IMR-90 (cell line): Measurements from ENCODE around the gene NCOA7. TPM values are rescaled to one million over a fixed set of nuclear protein-coding genes. Genes with fewer than 3 reads are reported as not detected.
"Not testable (repeated sequence)": the region's sequence is repeated elsewhere in the genome, so short reads cannot be mapped to it uniquely, and the experiment has no call there.

Experiments used
- ATAC-seq: fragments of 200-7000 bp; cut with Tn5 transposase; 2 replicates; pipeline ENCODE4 v1.9.1; 2020; ENCODE audit warnings: low read depth, mild to moderate bottlenecking, moderate library complexity
- BruUV-seq: library from RNA; stranded (reverse); fragments of 400-500 nt; replicated peaks from 2 replicates; lab custom pipeline; 2021; lab: Mats Ljungman, UMichigan
- CTCF ChIA-PET: fragments of 300-600 bp; formaldehyde crosslinking; extraction: SDS; loops from one replicate; lab custom pipeline; 2021; ENCODE audit warnings: antibody characterized with exemption; lab: Yijun Ruan, JAX
- POLR2A ChIA-PET: fragments of 300-600 bp; sonication (Branson Sonifier 250); formaldehyde crosslinking; loops from one replicate; lab custom pipeline; 2022; ENCODE audit warnings: antibody characterized with exemption; ENCODE audit not compliant: unreplicated experiment; lab: Charles Lee
- DNase-seq: peaks from one replicate; pipeline ENCODE4 v3.0.0; 2013
- H2AFZ ChIP-seq: replicated peaks from 2 replicates; pipeline ENCODE3; 2013; ENCODE audit warnings: low read length, mild to moderate bottlenecking; ENCODE audit not compliant: poor library complexity
- H2AK5ac ChIP-seq: 2 replicates; pipeline ENCODE4 v1.6.1; 2013; ENCODE audit warnings: low read depth, low read length, inconsistent platforms
- H2AK9ac ChIP-seq: replicated peaks from 2 replicates; pipeline ENCODE3; 2013; ENCODE audit warnings: mild to moderate bottlenecking, low read depth, low read length, moderate library complexity; ENCODE audit not compliant: poor library complexity
- H2BK120ac ChIP-seq: 2 replicates; pipeline ENCODE4 v1.6.1; 2013; ENCODE audit warnings: low read depth, low read length, inconsistent platforms
- H2BK15ac ChIP-seq: 3 replicates; pipeline ENCODE4 v1.6.1; 2013; ENCODE audit warnings: low read depth, low read length, inconsistent platforms
- H2BK20ac ChIP-seq: 2 replicates; pipeline ENCODE4 v1.6.1; 2013; ENCODE audit warnings: low read depth, mild to moderate bottlenecking, inconsistent platforms, low read length, moderate library complexity
- H2BK5ac ChIP-seq: 2 replicates; pipeline ENCODE4 v1.6.1; 2013; ENCODE audit warnings: mild to moderate bottlenecking, low read depth, low read length, inconsistent platforms; ENCODE audit not compliant: poor library complexity, severe bottlenecking
- H3K14ac ChIP-seq: replicated peaks from 2 replicates; pipeline ENCODE4 v1.6.1; 2013; ENCODE audit warnings: low read depth, low read length, inconsistent platforms
- H3K18ac ChIP-seq: 2 replicates; pipeline ENCODE4 v1.6.1; 2013; ENCODE audit warnings: low read depth, low read length, control low read depth
- H3K23ac ChIP-seq: 2 replicates; pipeline ENCODE4 v1.6.1; 2013; ENCODE audit warnings: low read depth, low read length, inconsistent platforms
- H3K27ac ChIP-seq: 2 replicates; pipeline ENCODE4 v1.5.1; 2013; ENCODE audit warnings: mild to moderate bottlenecking, control low read depth, low read length; ENCODE audit not compliant: insufficient read depth
- H3K27me3 ChIP-seq: 2 replicates; pipeline ENCODE4 v1.6.1; 2013; ENCODE audit warnings: low read length; ENCODE audit not compliant: control insufficient read depth, insufficient read depth
- H3K36me3 ChIP-seq: 2 replicates; pipeline ENCODE4 v1.6.1; 2013; ENCODE audit warnings: low read length, mixed read lengths; ENCODE audit not compliant: control insufficient read depth, insufficient read depth
- H3K4ac ChIP-seq: 2 replicates; pipeline ENCODE4 v1.6.1; 2013; ENCODE audit warnings: low read depth, low read length, inconsistent platforms
- H3K4me1 ChIP-seq: 2 replicates; pipeline ENCODE4 v1.6.1; 2013; ENCODE audit warnings: low read length, mixed read lengths; ENCODE audit not compliant: control insufficient read depth, insufficient read depth
- H3K4me2 ChIP-seq: 2 replicates; pipeline ENCODE4 v1.6.1; 2013; ENCODE audit warnings: low read depth, mild to moderate bottlenecking, control low read depth, low read length, moderate library complexity
- H3K4me3 ChIP-seq: 2 replicates; pipeline ENCODE4 v1.5.1; 2013; ENCODE audit warnings: low read depth, mild to moderate bottlenecking, control low read depth, low read length, moderate library complexity; ENCODE audit not compliant: insufficient read depth
- H3K56ac ChIP-seq: 2 replicates; pipeline ENCODE4 v1.6.1; 2013; ENCODE audit warnings: low read length, inconsistent platforms; ENCODE audit not compliant: insufficient read depth; ENCODE audit errors: extremely low read depth
- H3K79me1 ChIP-seq, 2 experiments: 2 replicates each; pipeline ENCODE4 v1.6.1; 2013; ENCODE audit warnings: low read length in 2 of 2, inconsistent platforms in 1 of 2, low read depth in 1 of 2
- H3K9ac ChIP-seq: 2 replicates; pipeline ENCODE4 v1.6.1; 2013; ENCODE audit warnings: low read depth, low read length, control low read depth
- H3K9me1 ChIP-seq: 2 replicates; pipeline ENCODE4 v1.6.1; 2013; ENCODE audit warnings: low read length, inconsistent platforms; ENCODE audit not compliant: insufficient read depth
- H3K9me3 ChIP-seq: 2 replicates; pipeline ENCODE4 v1.6.1; 2013; ENCODE audit warnings: low read length; ENCODE audit not compliant: control insufficient read depth, insufficient read depth
- H4K20me1 ChIP-seq: 2 replicates; pipeline ENCODE4 v1.6.1; 2013; ENCODE audit warnings: low read length, inconsistent platforms; ENCODE audit not compliant: insufficient read depth
- H4K5ac ChIP-seq: 2 replicates; pipeline ENCODE4 v1.6.1; 2013; ENCODE audit warnings: mild to moderate bottlenecking, low read depth, low read length, control low read depth
- H4K8ac ChIP-seq, 2 experiments: 2 replicates each; pipeline ENCODE4 v1.6.1; 2013; ENCODE audit warnings: low read depth in 2 of 2, low read length in 2 of 2, control low read depth in 1 of 2, inconsistent platforms in 1 of 2
- H4K91ac ChIP-seq: 2 replicates; pipeline ENCODE4 v1.6.1; 2013; ENCODE audit warnings: low read depth, low read length, inconsistent platforms; ENCODE audit not compliant: insufficient read depth
- WGBS, 2 experiments: methylation state at CpG; one replicate each; pipeline versions ENCODE4 v1.1.5 to v1.1.7; 2013; ENCODE audit warnings: missing lambda C conversion rate in 2 of 2; ENCODE audit not compliant: insufficient read length in 1 of 2; ENCODE audit errors: extremely low coverage in 2 of 2; 5-methylcytosine and 5-hydroxymethylcytosine counted together
- dilution Hi-C: fragments of 300-500 bp; cut with HindIII; formaldehyde crosslinking; loops from one replicate; pipeline ENCODE4 v1.14.3; 2018; ENCODE audit warnings: low sequenced_read_pairs; ENCODE audit not compliant: unreplicated experiment
- in situ Hi-C: fragments of 300-500 bp; cut with MboI; formaldehyde crosslinking; loops from 3 replicates; pipeline ENCODE4 v1.14.3; 2019; ENCODE audit warnings: low sequenced_read_pairs, inconsistent platforms, mixed read lengths
- intact Hi-C: fragments of 100-400 bp; cut with micrococcal nuclease; formaldehyde crosslinking; loops from 2 replicates; pipeline ENCODE4 v1.10.0; 2022
- polyA plus RNA-seq, 3 experiments: library from polyadenylated mRNA; depleted of rRNA; stranded (reverse); fragments of >200 nt; gene quantifications; 2 replicates each; pipeline ENCODE4 v1.2.3, GENCODE V29; 2012; ENCODE audit warnings: low replicate concordance in 1 of 3
- total RNA-seq: library from RNA; depleted of rRNA; stranded (reverse); fragments of >200 nt; gene quantifications from 2 replicates; pipeline ENCODE4 v1.2.3, GENCODE V29; 2012

The NCOA7 gene
- total and polyA plus RNA-seq, 2 of the 4 experiments (the other 2 are of a cell fraction): 12.6 to 12.9 TPM

DNA sequence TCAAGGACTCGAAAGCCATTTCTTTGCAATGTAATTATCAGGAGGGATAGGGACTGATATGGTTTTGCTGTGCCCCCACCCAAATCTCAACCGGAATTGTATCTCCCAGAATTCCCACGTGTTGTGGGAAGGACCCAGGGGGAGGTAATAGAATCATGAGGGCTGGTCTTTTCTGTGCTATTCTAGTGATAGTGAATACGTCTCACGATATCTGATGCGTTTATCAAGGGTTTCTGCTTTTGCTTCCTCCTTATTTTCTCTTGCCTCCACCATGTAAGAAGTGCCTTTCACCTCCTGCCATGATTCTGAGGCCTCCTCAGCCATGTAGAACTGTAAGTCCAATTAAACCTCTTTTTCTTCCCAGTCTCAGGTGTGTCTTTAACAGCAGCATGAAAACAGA, 160.0 kb downstream of the NCOA7 start:
- H4K8ac ChIP-seq: peak overlapping the region in 1 of 2 experiments; percentile 4; a peak in 1 of 4 replicates
- H3K56ac ChIP-seq, H4K20me1 ChIP-seq, H3K36me3 ChIP-seq, POLR2A ChIA-PET, H3K23ac ChIP-seq, H3K4me3 ChIP-seq, H3K27ac ChIP-seq, ATAC-seq, H3K18ac ChIP-seq, H4K5ac ChIP-seq, H3K9me1 ChIP-seq, in situ Hi-C loops, DNase-seq, H3K4me2 ChIP-seq, H3K4ac ChIP-seq, H2AFZ ChIP-seq, H3K9ac ChIP-seq, intact Hi-C loops, H3K9me3 ChIP-seq, H3K79me1 ChIP-seq, H3K14ac ChIP-seq, H3K27me3 ChIP-seq, H2AK9ac ChIP-seq, dilution Hi-C loops, H2AK5ac ChIP-seq, BruUV-seq, H2BK5ac ChIP-seq: not testable (repeated sequence)
- 0 out of 2 replicates have a peak overlapping the region, but pooled peaks have one; percentile 10 for H4K91ac ChIP-seq
- peak overlapping the region; percentile 83 for H2BK120ac ChIP-seq
- H3K4me1 ChIP-seq: peaks cover 14% of the 10 kb centered on the region
- H2BK20ac ChIP-seq: 0 out of 2 replicates have a peak overlapping the region, but pooled peaks have one; percentile 27
- CTCF ChIA-PET: interaction anchor here (2.3 kb wide), 1 partner anchor 169 kb away, joined by 10 read pairs; no protein-coding TSS in a partner anchor
- no CpG with 5 or more reads among the region's 6 CpGs for WGBS, 2 experiments
- H2BK15ac ChIP-seq: 0 out of 3 replicates have a peak overlapping the region, but pooled peaks have one; percentile 69
